ENCODE results near the gene ADAM33. TPM values are rescaled to one million over a fixed set of nuclear protein-coding genes. Genes with fewer than 3 reads are reported as not detected.

Gene ADAM33
- polyA plus RNA-seq, 2 of the 4 experiments (the other 2 are of a cell fraction), result 0.08 to 0.14 TPM

DNA sequence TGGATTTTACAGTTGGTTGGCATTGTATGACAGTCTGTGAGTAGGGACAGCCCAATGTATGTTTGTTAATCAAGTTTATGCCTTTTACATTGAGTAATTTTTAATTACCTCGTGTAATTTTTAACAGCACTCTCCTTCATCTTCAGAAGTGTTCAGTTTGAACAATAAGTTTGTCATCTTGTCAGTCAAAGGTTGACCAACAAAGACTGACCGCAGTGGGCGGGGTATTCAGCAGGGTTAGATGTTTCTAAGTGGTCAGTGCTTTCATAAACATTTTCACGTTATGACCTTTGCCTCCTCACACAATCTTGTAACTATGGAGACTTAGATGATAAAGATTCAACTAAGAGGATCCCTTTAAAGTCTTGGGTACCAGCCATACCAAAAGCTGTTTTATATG, 59.4 kb downstream of the ADAM33 start:
- ATAC-seq (no peak), DNase-seq (ENCODE audit: low read depth in 1 of 2, low spot score in 1 of 2) (no peak), FAIRE-seq (peak; percentile 70)
- Histone ChIP-seq H3K4me3 (no peak overlapping the region), H3K9me3 (no peaks in the 10 kb centered on the region), H3K4me1 (no peaks in the 10 kb centered on the region), H3K27ac (no peak overlapping the region), H3K4me2 (no peak overlapping the region)
- ChIA-PET CTCF (interaction anchor here (1.1 kb wide), 1 partner anchor 9 kb away, joined by 3 read pairs; no protein-coding TSS in a partner anchor), POLR2A (no interaction called here)
- 78% methylated on average over 4 of the region's 4 CpGs for WGBS (ENCODE audit: missing lambda C conversion rate)
- TF ChIP-seq ZC3H11A (IDR thresholded peaks at IDR 0.05) (no peak), SMC3 (IDR thresholded peaks at IDR 0.05) (no peak), RAD21 (conservative IDR thresholded peaks at IDR 0.05 in 1 of 2, IDR thresholded peaks at IDR 0.05 in 1 of 2) (no peak), JUNB (IDR thresholded peaks at IDR 0.05) (no peak), RCOR1 (IDR thresholded peaks at IDR 0.05; ENCODE audit: low read depth, low read length) (no peak), TP53 (CRISPR knock-in tag; IDR thresholded peaks at IDR 0.05) (no peak), HOXB5 (CRISPR knock-in tag; IDR thresholded peaks at IDR 0.05) (no peak), PHF8 (IDR thresholded peaks at IDR 0.05; ENCODE audit: borderline replicate concordance, low read depth) (no peak), CHD4 (IDR thresholded peaks at IDR 0.05; ENCODE audit: borderline replicate concordance) (no peak), BHLHE40 (IDR thresholded peaks at IDR 0.05; ENCODE audit: low read depth, low read length) (no peak), MYC (IDR thresholded peaks at IDR 0.05; ENCODE audit: borderline replicate concordance, low read length) (no peak), ZSCAN20 (CRISPR knock-in tag; IDR thresholded peaks at IDR 0.05) (no peak), HDAC2 (IDR thresholded peaks at IDR 0.05) (no peak)

DNA sequence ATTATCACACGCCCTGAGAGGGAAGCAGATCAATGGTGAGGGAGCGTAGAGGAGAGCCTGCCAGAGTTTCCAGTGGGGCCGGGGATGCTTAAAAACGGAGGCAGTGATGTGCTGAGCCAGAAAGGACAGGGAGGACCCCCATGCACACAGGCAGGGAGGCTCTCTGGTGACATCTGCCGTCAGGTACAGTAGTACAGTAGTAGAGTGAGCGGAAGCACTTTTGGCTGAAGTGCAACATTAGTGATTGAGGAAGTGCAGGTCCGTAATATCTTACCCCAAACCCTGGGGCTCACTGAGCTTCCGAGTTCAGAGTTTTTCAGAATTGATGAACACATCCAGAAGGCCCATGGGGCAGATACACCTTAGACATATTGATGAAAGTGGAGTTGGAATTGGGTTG, 60.7 kb downstream of the ADAM33 start:
- no peak overlapping the region for H3K27ac ChIP-seq
- no peak overlapping the region for H3K4me2 ChIP-seq
- CTCF ChIA-PET, result interaction anchor here (1.3 kb wide), 1 partner anchor 12 kb away, joined by 3 read pairs; no protein-coding TSS in a partner anchor
- no peak for ATAC-seq
- no peaks in the 10 kb centered on the region for H3K9me3 ChIP-seq
- WGBS (ENCODE audit: missing lambda C conversion rate), result 89% methylated on average over 8 of the region's 8 CpGs
- no peak for DNase-seq (ENCODE audit: low read depth in 1 of 2, low spot score in 1 of 2)
- TF ChIP-seq, protein P1, sequence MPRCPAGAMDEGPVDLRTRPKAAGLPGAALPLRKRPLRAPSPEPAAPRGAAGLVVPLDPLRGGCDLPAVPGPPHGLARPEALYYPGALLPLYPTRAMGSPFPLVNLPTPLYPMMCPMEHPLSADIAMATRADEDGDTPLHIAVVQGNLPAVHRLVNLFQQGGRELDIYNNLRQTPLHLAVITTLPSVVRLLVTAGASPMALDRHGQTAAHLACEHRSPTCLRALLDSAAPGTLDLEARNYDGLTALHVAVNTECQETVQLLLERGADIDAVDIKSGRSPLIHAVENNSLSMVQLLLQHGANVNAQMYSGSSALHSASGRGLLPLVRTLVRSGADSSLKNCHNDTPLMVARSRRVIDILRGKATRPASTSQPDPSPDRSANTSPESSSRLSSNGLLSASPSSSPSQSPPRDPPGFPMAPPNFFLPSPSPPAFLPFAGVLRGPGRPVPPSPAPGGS (IDR thresholded peaks at IDR 0.05), result no peak
- TF ChIP-seq CHD2 (IDR thresholded peaks at IDR 0.05; ENCODE audit: low read length, partially characterized antibody) (no peak), FOSL2 (IDR thresholded peaks at IDR 0.05) (no peak), FOSL2 (CRISPR knock-in tag; IDR thresholded peaks at IDR 0.05) (no peak), JUNB (IDR thresholded peaks at IDR 0.05) (no peak)
- TF ChIP-seq, protein P2, sequence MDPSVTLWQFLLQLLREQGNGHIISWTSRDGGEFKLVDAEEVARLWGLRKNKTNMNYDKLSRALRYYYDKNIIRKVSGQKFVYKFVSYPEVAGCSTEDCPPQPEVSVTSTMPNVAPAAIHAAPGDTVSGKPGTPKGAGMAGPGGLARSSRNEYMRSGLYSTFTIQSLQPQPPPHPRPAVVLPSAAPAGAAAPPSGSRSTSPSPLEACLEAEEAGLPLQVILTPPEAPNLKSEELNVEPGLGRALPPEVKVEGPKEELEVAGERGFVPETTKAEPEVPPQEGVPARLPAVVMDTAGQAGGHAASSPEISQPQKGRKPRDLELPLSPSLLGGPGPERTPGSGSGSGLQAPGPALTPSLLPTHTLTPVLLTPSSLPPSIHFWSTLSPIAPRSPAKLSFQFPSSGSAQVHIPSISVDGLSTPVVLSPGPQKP (IDR thresholded peaks at IDR 0.05; ENCODE audit: low read depth, low read length), result no peak
- H3K4me1 ChIP-seq, result no peaks in the 10 kb centered on the region
- no peak overlapping the region for H3K4me3 ChIP-seq
- POLR2A ChIA-PET, result no interaction called here
- no peak for FAIRE-seq

Other genes with a start within 250 kb of the ADAM33 start
- gene ATRN, start 211.0 kb downstream of the ADAM33 start, polyA plus RNA-seq (2011; rRNA removed), result 58.7 and 67.1 TPM in 2 replicates
- 20.4 to 22.6 TPM (median 21.3 TPM) in 3 replicates for gene ATRN, start 211.0 kb downstream of the ADAM33 start, polyA plus RNA-seq (2017; fragmentation: RNase III; extraction: RNeasy Plus Mini Kit Qiagen cat#74134 plus additional on column Dnase treatment)
- not detected in 2 replicates for gene GFRA4, start 18.6 kb downstream of the ADAM33 start, polyA plus RNA-seq (2011; rRNA removed)
- gene GFRA4, start 18.6 kb downstream of the ADAM33 start, polyA plus RNA-seq (2017; fragmentation: RNase III; extraction: RNeasy Plus Mini Kit Qiagen cat#74134 plus additional on column Dnase treatment), result not detected in 3 replicates
- 0.01 TPM in 1 of 2 replicates, not detected in the other for gene SIGLEC1, start 30.6 kb upstream of the ADAM33 start, polyA plus RNA-seq (2011; rRNA removed)
- not detected in 3 replicates for gene SIGLEC1, start 30.6 kb upstream of the ADAM33 start, polyA plus RNA-seq (2017; fragmentation: RNase III; extraction: RNeasy Plus Mini Kit Qiagen cat#74134 plus additional on column Dnase treatment)
- gene HSPA12B, start 50.7 kb upstream of the ADAM33 start, polyA plus RNA-seq (2011; rRNA removed), result 0.25 and 0.37 TPM in 2 replicates
- gene HSPA12B, start 50.7 kb upstream of the ADAM33 start, polyA plus RNA-seq (2017; fragmentation: RNase III; extraction: RNeasy Plus Mini Kit Qiagen cat#74134 plus additional on column Dnase treatment), result 1.1 to 1.6 TPM (median 1.2 TPM) in 3 replicates
- 43.9 and 44.0 TPM in 2 replicates for gene ADISSP, start 85.7 kb upstream of the ADAM33 start, polyA plus RNA-seq (2011; rRNA removed)
- 93.2 to 104 TPM (median 95.2 TPM) in 3 replicates for gene ADISSP, start 85.7 kb upstream of the ADAM33 start, polyA plus RNA-seq (2017; fragmentation: RNase III; extraction: RNeasy Plus Mini Kit Qiagen cat#74134 plus additional on column Dnase treatment)
- gene SPEF1, start 99.4 kb upstream of the ADAM33 start, polyA plus RNA-seq (2011; rRNA removed), result 0.41 and 0.46 TPM in 2 replicates
- gene SPEF1, start 99.4 kb upstream of the ADAM33 start, polyA plus RNA-seq (2017; fragmentation: RNase III; extraction: RNeasy Plus Mini Kit Qiagen cat#74134 plus additional on column Dnase treatment), result 0.89 to 1.4 TPM (median 1.3 TPM) in 3 replicates
- gene CENPB, start 104.7 kb upstream of the ADAM33 start, polyA plus RNA-seq (2011; rRNA removed), result 35.9 and 42.6 TPM in 2 replicates
- 93.1 to 107 TPM (median 106 TPM) in 3 replicates for gene CENPB, start 104.7 kb upstream of the ADAM33 start, polyA plus RNA-seq (2017; fragmentation: RNase III; extraction: RNeasy Plus Mini Kit Qiagen cat#74134 plus additional on column Dnase treatment)
- 133 and 136 TPM in 2 replicates for gene CDC25B, start 114.3 kb upstream of the ADAM33 start, polyA plus RNA-seq (2011; rRNA removed)
- gene CDC25B, start 114.3 kb upstream of the ADAM33 start, polyA plus RNA-seq (2017; fragmentation: RNase III; extraction: RNeasy Plus Mini Kit Qiagen cat#74134 plus additional on column Dnase treatment), result 129 to 150 TPM (median 140 TPM) in 3 replicates
- gene AP5S1, start 138.5 kb upstream of the ADAM33 start, polyA plus RNA-seq (2011; rRNA removed), result 10.2 and 11.8 TPM in 2 replicates
- 17.7 to 20.6 TPM (median 19.9 TPM) in 3 replicates for gene AP5S1, start 138.5 kb upstream of the ADAM33 start, polyA plus RNA-seq (2017; fragmentation: RNase III; extraction: RNeasy Plus Mini Kit Qiagen cat#74134 plus additional on column Dnase treatment)
- 18.9 and 25.7 TPM in 2 replicates for gene MAVS, start 164.8 kb upstream of the ADAM33 start, polyA plus RNA-seq (2011; rRNA removed)
- gene MAVS, start 164.8 kb upstream of the ADAM33 start, polyA plus RNA-seq (2017; fragmentation: RNase III; extraction: RNeasy Plus Mini Kit Qiagen cat#74134 plus additional on column Dnase treatment), result 28.4 to 31.0 TPM (median 29.1 TPM) in 3 replicates
- 39.3 and 45.9 TPM in 2 replicates for gene PANK2, start 207.4 kb upstream of the ADAM33 start, polyA plus RNA-seq (2011; rRNA removed)
- 40.3 to 44.6 TPM (median 43.8 TPM) in 3 replicates for gene PANK2, start 207.4 kb upstream of the ADAM33 start, polyA plus RNA-seq (2017; fragmentation: RNase III; extraction: RNeasy Plus Mini Kit Qiagen cat#74134 plus additional on column Dnase treatment)

Data from A549 (cell line).